ENCODE results near the gene MOB3B. TPM values are rescaled to one million over a fixed set of nuclear protein-coding genes. Genes with fewer than 3 reads are reported as not detected.
A peak's percentile ranks its signal among the peaks of the same experiment; 100 is the strongest.

Gene MOB3B
- total and polyA plus RNA-seq, 10 of the 15 experiments (the other 5 are each of a cell fraction or from before 2014, with no cell fraction given), result 0.44 to 2.7 (median 0.91) TPM

DNA sequence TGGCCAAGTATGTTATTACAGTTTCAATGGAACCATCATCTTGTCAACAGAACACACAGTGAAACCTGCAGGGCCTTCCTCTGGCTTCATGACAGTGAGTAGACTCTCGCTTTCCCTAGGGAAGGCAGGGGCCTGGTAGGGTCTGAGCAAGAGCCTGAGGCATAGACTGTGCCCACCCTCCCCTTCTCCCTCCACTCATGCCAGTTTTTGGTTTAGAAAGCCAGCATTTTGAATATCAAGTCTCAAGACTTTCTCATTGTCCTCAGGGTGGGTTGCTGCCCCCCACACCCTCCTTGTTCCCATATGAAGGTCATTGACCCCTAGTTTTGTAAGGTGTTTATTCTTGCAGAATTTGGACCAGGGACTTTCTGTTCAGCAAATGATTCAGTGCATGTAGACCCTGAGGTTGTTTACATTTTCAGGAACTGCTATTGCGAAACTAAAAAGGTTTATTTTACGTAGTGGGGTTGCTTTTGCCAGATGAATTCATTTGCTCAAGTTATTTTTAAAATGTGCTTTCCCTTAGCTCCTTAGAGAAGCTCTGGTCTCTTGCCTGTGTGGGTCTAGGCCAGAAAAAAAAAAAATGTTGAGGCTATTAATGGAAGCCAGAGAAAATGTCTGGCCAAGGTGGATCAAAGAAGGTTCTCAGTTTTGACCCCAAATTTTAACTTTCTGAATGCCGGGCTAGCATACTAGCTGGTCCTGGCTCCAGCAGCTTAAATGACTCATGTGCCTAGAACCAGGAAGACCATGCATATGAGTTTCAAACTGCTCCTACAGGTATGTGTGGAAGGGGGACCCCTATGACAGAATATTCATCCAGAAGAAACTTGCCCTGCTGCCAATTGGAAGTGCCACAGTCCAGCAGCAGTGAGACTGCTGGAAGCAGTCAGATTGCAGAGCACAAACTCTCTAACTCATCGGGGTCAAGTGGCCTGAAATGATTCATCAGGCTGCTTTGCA, 10.1 kb upstream of the MOB3B start (continued):
- TF ChIP-seq, protein P1, sequence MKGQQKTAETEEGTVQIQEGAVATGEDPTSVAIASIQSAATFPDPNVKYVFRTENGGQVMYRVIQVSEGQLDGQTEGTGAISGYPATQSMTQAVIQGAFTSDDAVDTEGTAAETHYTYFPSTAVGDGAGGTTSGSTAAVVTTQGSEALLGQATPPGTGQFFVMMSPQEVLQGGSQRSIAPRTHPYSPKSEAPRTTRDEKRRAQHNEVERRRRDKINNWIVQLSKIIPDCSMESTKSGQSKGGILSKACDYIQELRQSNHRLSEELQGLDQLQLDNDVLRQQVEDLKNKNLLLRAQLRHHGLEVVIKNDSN (IDR thresholded peaks at IDR 0.05; ENCODE audit: borderline replicate concordance, extremely low read length, insufficient read depth, low read depth, low read length), result no peak
- no peak for TF ChIP-seq CBX3 (IDR thresholded peaks at IDR 0.05; ENCODE audit: borderline replicate concordance, low read depth)
- TF ChIP-seq ESRRA (IDR thresholded peaks at IDR 0.05; ENCODE audit: low read length), result no peak
- 0 out of 2 replicates have a peak, but pooled peaks have one; percentile 18 for TF ChIP-seq ATF7 (IDR thresholded peaks at IDR 0.05; ENCODE audit: low read depth)
- TF ChIP-seq RBBP5 (conservative IDR thresholded peaks at IDR 0.05), result no peak
- TF ChIP-seq ASH2L (IDR thresholded peaks at IDR 0.05; ENCODE audit: borderline replicate concordance, low read depth), result no peak
- TF ChIP-seq NBN (IDR thresholded peaks at IDR 0.05), result no peak
- TF ChIP-seq EED (IDR thresholded peaks at IDR 0.05; ENCODE audit: low read depth), result no peak
- TF ChIP-seq POLR2AphosphoS5 (IDR thresholded peaks at IDR 0.05; ENCODE audit: low read length), result no peak
- TF ChIP-seq BRCA1 (IDR thresholded peaks at IDR 0.05; ENCODE audit: low read depth, low read length), result no peak
- no peak for TF ChIP-seq RELA (IDR thresholded peaks at IDR 0.05; ENCODE audit: borderline replicate concordance, partially characterized antibody)
- no peak for TF ChIP-seq MXI1 (IDR thresholded peaks at IDR 0.05; ENCODE audit: low read depth, low read length)
- TF ChIP-seq IKZF2 (IDR thresholded peaks at IDR 0.05), result 0 out of 4 replicates have a peak, but pooled peaks of 1 of the 2 experiments have one; percentile 6
- no peak for TF ChIP-seq FOXM1 (IDR thresholded peaks at IDR 0.05; ENCODE audit: low read depth, low read length)
- TF ChIP-seq ZZZ3 (IDR thresholded peaks at IDR 0.05; ENCODE audit: control insufficient read depth, insufficient read length, low read depth), result no peak
- TF ChIP-seq MEF2B (IDR thresholded peaks at IDR 0.05; ENCODE audit: partially characterized antibody, poor library complexity, severe bottlenecking), result peak; percentile 31
- no peak for TF ChIP-seq IRF4 (IDR thresholded peaks at IDR 0.05; ENCODE audit: low read depth, low read length)
- no peak for TF ChIP-seq ZNF24 (IDR thresholded peaks at IDR 0.05)
- no peak for TF ChIP-seq ZNF217 (IDR thresholded peaks at IDR 0.05)
- no peak for TF ChIP-seq TCF3 (IDR thresholded peaks at IDR 0.05; ENCODE audit: borderline replicate concordance, insufficient read depth, low read depth, low read length)
- TF ChIP-seq ZNF687 (IDR thresholded peaks at IDR 0.05), result no peak
- no peak for TF ChIP-seq WRNIP1 (IDR thresholded peaks at IDR 0.05; ENCODE audit: borderline replicate concordance, low read depth, low read length)
- no peak for TF ChIP-seq SMARCA5 (IDR thresholded peaks at IDR 0.05)
- no peak for TF ChIP-seq ZBTB4 (CRISPR knock-in tag; IDR thresholded peaks at IDR 0.05)

Data from GM12878 (cell line).